Transverse colon (tissue), 3 donors: ENCODE data around the gene ZFP62.

Experiments used
- EP300 ChIP-seq: sonication (generic); formaldehyde crosslinking; IDR thresholded peaks from one replicate; pipeline ENCODE4 v1.6.1; 2017; ENCODE audit warnings: antibody characterized with exemption, low read depth
- POLR2A ChIP-seq: fragments of 450-650 bp; IDR thresholded peaks from one replicate; pipeline ENCODE4 v1.6.1; 2016; ENCODE audit warnings: antibody characterized with exemption, mild to moderate bottlenecking, moderate library complexity
- TF ChIP-seq, protein P1 (sequence below), 5 experiments: fragments of 200-600 bp in 3 of 5; fragments of 450-650 bp in 2 of 5; sonication (generic) in 3 of 5; IDR thresholded peaks; 1 replicate in 2 of 5; 2 replicates in 3 of 5; pipeline ENCODE4 v1.5.1; 2016 to 2017; ENCODE audit warnings: antibody characterized with exemption in 5 of 5, inconsistent platforms in 3 of 5, mild to moderate bottlenecking in 2 of 5, moderate library complexity in 1 of 5

DNA sequence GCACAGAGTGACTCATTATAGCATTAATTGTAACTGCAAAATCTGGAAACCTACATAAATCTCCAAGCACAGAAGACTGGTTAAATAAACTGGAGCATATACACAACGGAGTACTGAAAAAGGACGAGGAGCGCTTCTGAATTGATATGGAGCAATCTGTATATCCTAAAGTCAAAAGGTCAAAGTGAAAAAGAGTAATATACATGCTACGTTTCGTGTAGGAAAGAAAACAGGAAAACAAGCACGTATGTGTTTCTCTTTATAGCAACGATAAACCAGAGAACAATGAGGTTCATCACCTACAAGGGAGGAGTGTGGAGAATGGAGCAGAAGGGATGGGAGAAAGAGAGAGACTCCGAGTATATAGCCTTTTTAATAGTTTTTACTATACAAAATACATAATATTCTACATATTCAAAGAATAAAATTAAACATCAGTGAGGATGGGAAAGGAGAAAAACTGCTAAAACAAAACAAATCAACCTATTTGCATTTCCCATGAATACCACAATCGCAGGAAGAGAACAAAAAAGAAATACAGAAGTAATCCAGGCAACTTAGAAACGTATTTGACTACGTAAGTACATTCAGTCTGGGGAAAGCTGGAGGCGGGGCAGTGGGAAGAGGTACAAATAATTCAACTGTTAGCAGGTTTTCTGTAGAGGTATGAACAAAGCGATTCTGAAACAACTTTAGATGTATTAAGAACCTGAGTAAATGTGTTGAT is 7.8 kb downstream of the ZFP62 start:
- TF ChIP-seq, protein P1, sequence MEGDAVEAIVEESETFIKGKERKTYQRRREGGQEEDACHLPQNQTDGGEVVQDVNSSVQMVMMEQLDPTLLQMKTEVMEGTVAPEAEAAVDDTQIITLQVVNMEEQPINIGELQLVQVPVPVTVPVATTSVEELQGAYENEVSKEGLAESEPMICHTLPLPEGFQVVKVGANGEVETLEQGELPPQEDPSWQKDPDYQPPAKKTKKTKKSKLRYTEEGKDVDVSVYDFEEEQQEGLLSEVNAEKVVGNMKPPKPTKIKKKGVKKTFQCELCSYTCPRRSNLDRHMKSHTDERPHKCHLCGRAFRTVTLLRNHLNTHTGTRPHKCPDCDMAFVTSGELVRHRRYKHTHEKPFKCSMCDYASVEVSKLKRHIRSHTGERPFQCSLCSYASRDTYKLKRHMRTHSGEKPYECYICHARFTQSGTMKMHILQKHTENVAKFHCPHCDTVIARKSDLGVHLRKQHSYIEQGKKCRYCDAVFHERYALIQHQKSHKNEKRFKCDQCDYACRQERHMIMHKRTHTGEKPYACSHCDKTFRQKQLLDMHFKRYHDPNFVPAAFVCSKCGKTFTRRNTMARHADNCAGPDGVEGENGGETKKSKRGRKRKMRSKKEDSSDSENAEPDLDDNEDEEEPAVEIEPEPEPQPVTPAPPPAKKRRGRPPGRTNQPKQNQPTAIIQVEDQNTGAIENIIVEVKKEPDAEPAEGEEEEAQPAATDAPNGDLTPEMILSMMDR (IDR thresholded peaks at IDR 0.05): no peak
- no peak for TF ChIP-seq EP300
- TF ChIP-seq POLR2A: no peak
